Type B pancreatic cell (in vitro differentiated cells): ENCODE measurements around the gene CHN2. TPM values are rescaled to one million over a fixed set of nuclear protein-coding genes. Genes with fewer than 3 reads are reported as not detected.

Experiments
- DNase-seq: peaks from one replicate; pipeline ENCODE4 v3.0.0; 2021; ENCODE audit warnings: mixed read lengths; ENCODE audit not compliant: unreplicated experiment; ENCODE audit errors: extremely low spot score
- H3K27ac Mint-ChIP-seq: 2 replicates; pipeline ENCODE4 v1.8.0; 2021; ENCODE audit warnings: mild to moderate bottlenecking, mixed read lengths
- H3K27me3 Mint-ChIP-seq: 2 replicates; pipeline ENCODE4 v1.8.0; 2021; ENCODE audit warnings: mixed read lengths
- H3K36me3 Mint-ChIP-seq: 2 replicates; pipeline ENCODE4 v1.8.0; 2021; ENCODE audit warnings: mixed read lengths
- H3K4me1 Mint-ChIP-seq: one replicate; pipeline ENCODE4 v1.8.0; 2021; ENCODE audit warnings: mixed read lengths; ENCODE audit not compliant: unreplicated experiment
- H3K4me3 Mint-ChIP-seq: 2 replicates; pipeline ENCODE4 v1.8.0; 2021; ENCODE audit warnings: mild to moderate bottlenecking, mixed read lengths
- H3K9me3 Mint-ChIP-seq: 2 replicates; pipeline ENCODE4 v1.8.0; 2021; ENCODE audit warnings: mixed read lengths
- CTCF ChIP-seq: fragments of 200-600 bp; sonication (generic); conservative IDR thresholded peaks from 2 replicates; pipeline ENCODE4 v1.5.0; 2021; ENCODE audit warnings: antibody characterized with exemption, mild to moderate bottlenecking
- total RNA-seq: library from RNA; stranded (reverse); gene quantifications from 2 replicates; pipeline ENCODE4 v1.2.1, GENCODE V29; 2021; ENCODE audit warnings: low replicate concordance

The CHN2 gene
- total RNA-seq, 1 donor from 2014 or later: 19.7 TPM

GRCh38 chr7:29249860-29250259, 55.3 kb downstream of the CHN2 start:
- peaks cover 3% of the 10 kb centered on the region for H3K4me1 Mint-ChIP-seq
- H3K27ac Mint-ChIP-seq: no peak overlapping the region
- H3K27me3 Mint-ChIP-seq: peaks cover 2% of the 10 kb centered on the region
- H3K4me3 Mint-ChIP-seq: no peak overlapping the region
- H3K36me3 Mint-ChIP-seq: peaks cover 11% of the 10 kb centered on the region
- no peak for TF ChIP-seq CTCF
- H3K9me3 Mint-ChIP-seq: no peaks in the 10 kb centered on the region
- no peak for DNase-seq

- H3K27me3 Mint-ChIP-seq: peaks cover 3% of the 10 kb centered on the region
- DNase-seq: no peak
- H3K27ac Mint-ChIP-seq: no peak overlapping the region
- peaks cover 2% of the 10 kb centered on the region for H3K9me3 Mint-ChIP-seq
- TF ChIP-seq CTCF: no peak
- H3K36me3 Mint-ChIP-seq: peaks cover 7% of the 10 kb centered on the region
- H3K4me3 Mint-ChIP-seq: no peak overlapping the region
- peaks cover 4% of the 10 kb centered on the region for H3K4me1 Mint-ChIP-seq
These were observed 58.6 kb downstream of the CHN2 start for GRCh38 chr7:29253225-29253624.

- peaks cover 4% of the 10 kb centered on the region for H3K4me1 Mint-ChIP-seq
- DNase-seq: no peak
- H3K36me3 Mint-ChIP-seq: peaks cover 11% of the 10 kb centered on the region
- H3K4me3 Mint-ChIP-seq: peak overlapping the region; percentile 37
- peaks cover 5% of the 10 kb centered on the region for H3K9me3 Mint-ChIP-seq
- no peak for TF ChIP-seq CTCF
- H3K27me3 Mint-ChIP-seq: peaks cover 3% of the 10 kb centered on the region
- peak overlapping the region; percentile 57 for H3K27ac Mint-ChIP-seq
These were observed 60.0 kb downstream of the CHN2 start for GRCh38 chr7:29254591-29254990.

- Mint-ChIP-seq H3K27me3 (peaks cover 3% of the 10 kb centered on the region), H3K4me1 (peaks cover 4% of the 10 kb centered on the region), H3K27ac (peak overlapping the region; percentile 25), H3K36me3 (peaks cover 11% of the 10 kb centered on the region), H3K9me3 (peaks cover 5% of the 10 kb centered on the region), H3K4me3 (no peak overlapping the region)
- no peak for TF ChIP-seq CTCF
- DNase-seq: no peak
These were observed 60.8 kb downstream of the CHN2 start for GRCh38 chr7:29255199-29255878.

- no peak for DNase-seq
- TF ChIP-seq CTCF: no peak
- peaks cover 4% of the 10 kb centered on the region for H3K4me1 Mint-ChIP-seq
- peaks cover 3% of the 10 kb centered on the region for H3K27me3 Mint-ChIP-seq
- H3K27ac Mint-ChIP-seq: peak overlapping the region; percentile 25
- H3K36me3 Mint-ChIP-seq: peaks cover 12% of the 10 kb centered on the region
- H3K9me3 Mint-ChIP-seq: peaks cover 5% of the 10 kb centered on the region
- peak overlapping the region; percentile 13 for H3K4me3 Mint-ChIP-seq
These were observed 61.5 kb downstream of the CHN2 start for GRCh38 chr7:29255906-29256692.
